B cell (primary cell): Measurements from ENCODE around the gene CFAP90. TPM values are rescaled to one million over a fixed set of nuclear protein-coding genes. Genes with fewer than 3 reads are reported as not detected.

ENCODE experiments used
- ATAC-seq: fragments of 200-7000 bp; cut with Tn5 transposase; one replicate; pipeline ENCODE4 v1.10.0; 2021; ENCODE audit warnings: low read depth, mild to moderate bottlenecking, moderate number of reproducible peaks, moderate library complexity
- CTCF ChIA-PET: fragments of 350-600 bp; sonication (Branson Sonifier 250); formaldehyde crosslinking; loops from one replicate; lab custom pipeline; 2021; ENCODE audit warnings: antibody characterized with exemption, inconsistent platforms; lab: Charles Lee
- POLR2A ChIA-PET: fragments of 350-600 bp; sonication (Branson Sonifier 250); formaldehyde crosslinking; loops from one replicate; lab custom pipeline; 2021; ENCODE audit warnings: antibody characterized with exemption; lab: Charles Lee
- DNase-seq: peaks from one replicate; pipeline ENCODE4 v3.0.0; 2013
- H2AFZ ChIP-seq: 2 replicates; pipeline ENCODE4 v1.6.1; 2012; ENCODE audit warnings: mild to moderate bottlenecking, low read depth, low read length; ENCODE audit not compliant: insufficient read depth, poor library complexity, severe bottlenecking
- H3K27ac ChIP-seq, 2 donors: 1 replicate in 1 of 2; 2 replicates in 1 of 2; pipeline ENCODE4 v1.5.1; 2012 to 2013; ENCODE audit warnings: low read length in 2 of 2, mild to moderate bottlenecking in 2 of 2, moderate library complexity in 1 of 2
- H3K27me3 ChIP-seq, 4 experiments: fragments of 200-600 bp in 1 of 4; sonication (generic) in 1 of 4; replicated peaks in 1 of 4; 1 replicate in 2 of 4; 2 replicates in 2 of 4; pipeline versions ENCODE4 v1.6.1 to v1.7.0; 2013 to 2016; ENCODE audit warnings: low read length in 3 of 4, mild to moderate bottlenecking in 2 of 4, mixed read lengths in 1 of 4, moderate library complexity in 1 of 4; ENCODE audit not compliant: insufficient read depth in 4 of 4, control insufficient read depth in 3 of 4; ENCODE audit errors: control extremely low read depth in 1 of 4
- H3K36me3 ChIP-seq, 2 experiments: replicated peaks in 1 of 2; 1 replicate in 1 of 2; 2 replicates in 1 of 2; pipeline versions ENCODE4 v1.6.1 to v1.7.1; 2013; ENCODE audit warnings: low read length in 1 of 2; ENCODE audit not compliant: insufficient read depth in 2 of 2, control insufficient read depth in 1 of 2; ENCODE audit errors: control extremely low read depth in 1 of 2, extremely low read depth in 1 of 2
- H3K4me1 ChIP-seq, 2 donors: fragments of 200-600 bp in 1 of 2; sonication (generic) in 1 of 2; 1 replicate in 1 of 2; 2 replicates in 1 of 2; pipeline versions ENCODE4 v1.5.1 to v1.6.1; 2013 to 2017; ENCODE audit warnings: low read length in 2 of 2; ENCODE audit not compliant: control insufficient read depth in 2 of 2, insufficient read depth in 2 of 2
- H3K4me2 ChIP-seq: replicated peaks from 2 replicates; pipeline ENCODE3; 2012; ENCODE audit warnings: mild to moderate bottlenecking, low read depth, low read length; ENCODE audit not compliant: poor library complexity, severe bottlenecking
- H3K4me3 ChIP-seq, 5 experiments: fragments of 200-600 bp in 1 of 5; sonication (generic) in 1 of 5; 1 replicate in 3 of 5; 2 replicates in 2 of 5; pipeline versions ENCODE4 v1.5.1 to v1.7.0; 2011 to 2016; ENCODE audit warnings: low read length in 4 of 5, mild to moderate bottlenecking in 4 of 5, low read depth in 2 of 5, control low read depth in 1 of 5, moderate library complexity in 1 of 5; ENCODE audit not compliant: insufficient read depth in 1 of 5; ENCODE audit errors: control extremely low read depth in 1 of 5, extremely low read depth in 1 of 5
- H3K79me2 ChIP-seq: fragments of 200-600 bp; sonication (generic); one replicate; pipeline ENCODE4 v1.6.0; 2016; ENCODE audit warnings: low read length; ENCODE audit not compliant: control insufficient read depth, insufficient read depth
- H3K9ac ChIP-seq: fragments of 200-600 bp; sonication (generic); 2 replicates; pipeline ENCODE4 v1.6.1; 2017; ENCODE audit warnings: mild to moderate bottlenecking, low read length, moderate library complexity
- H3K9me3 ChIP-seq, 3 donors: one replicate each; pipeline versions ENCODE4 v1.6.1 to v1.7.1; 2013; ENCODE audit warnings: low read length in 2 of 3; ENCODE audit not compliant: control insufficient read depth in 2 of 3, insufficient read depth in 1 of 3; ENCODE audit errors: control extremely low read depth in 1 of 3
- H4K20me1 ChIP-seq: 2 replicates; pipeline ENCODE4 v1.6.0; 2012; ENCODE audit warnings: mild to moderate bottlenecking, low read length; ENCODE audit not compliant: insufficient read depth, control insufficient read depth, poor library complexity, severe bottlenecking
- H3K27ac Mint-ChIP-seq: one replicate; pipeline ENCODE4 v1.8.0; 2021; ENCODE audit warnings: mixed read lengths
- H3K27me3 Mint-ChIP-seq: one replicate; pipeline ENCODE4 v1.8.0; 2021; ENCODE audit warnings: mixed read lengths
- H3K4me1 Mint-ChIP-seq: one replicate; pipeline ENCODE4 v1.8.0; 2021; ENCODE audit warnings: mixed read lengths
- H3K4me3 Mint-ChIP-seq: one replicate; pipeline ENCODE4 v1.8.0; 2021; ENCODE audit warnings: mixed read lengths
- H3K9me3 Mint-ChIP-seq: one replicate; pipeline ENCODE4 v1.8.0; 2022; ENCODE audit warnings: mixed read lengths; ENCODE audit not compliant: insufficient read depth
- CTCF ChIP-seq: fragments of 200-600 bp; IDR thresholded peaks from one replicate; pipeline ENCODE4 v1.8.0; 2022; ENCODE audit warnings: antibody characterized with exemption, mild to moderate bottlenecking
- EZH2 ChIP-seq: IDR thresholded peaks from 2 replicates; pipeline ENCODE4 v1.6.1; 2012; ENCODE audit warnings: borderline replicate concordance, low read depth, mild to moderate bottlenecking, moderate library complexity, low read length; ENCODE audit not compliant: insufficient read depth, poor library complexity, severe bottlenecking
- WGBS: methylation state at CpG from one replicate; pipeline ENCODE4 v1.1.5; 2013; ENCODE audit warnings: missing lambda C conversion rate; ENCODE audit not compliant: insufficient coverage; 5-methylcytosine and 5-hydroxymethylcytosine counted together
- intact Hi-C: fragments of 100-400 bp; cut with micrococcal nuclease; formaldehyde crosslinking; loops from one replicate; pipeline ENCODE4 v1.10.0; 2022
- polyA plus RNA-seq: library from polyadenylated mRNA; depleted of rRNA; stranded (reverse); fragments of >200 nt; gene quantifications from 2 replicates; pipeline ENCODE4 v1.2.3, GENCODE V29; 2012
- total RNA-seq, 2 donors: library from RNA; stranded (reverse); fragments of 120-200 nt in 1 of 2; gene quantifications; 1 replicate in 1 of 2; 2 replicates in 1 of 2; pipeline versions ENCODE4 v1.2.3 to v1.2.4, GENCODE V29; 2013 to 2022

The CFAP90 gene
- total and polyA plus RNA-seq, 2 donors (not counting 1 experiment from before 2014, with no cell fraction given), result not detected

DNA sequence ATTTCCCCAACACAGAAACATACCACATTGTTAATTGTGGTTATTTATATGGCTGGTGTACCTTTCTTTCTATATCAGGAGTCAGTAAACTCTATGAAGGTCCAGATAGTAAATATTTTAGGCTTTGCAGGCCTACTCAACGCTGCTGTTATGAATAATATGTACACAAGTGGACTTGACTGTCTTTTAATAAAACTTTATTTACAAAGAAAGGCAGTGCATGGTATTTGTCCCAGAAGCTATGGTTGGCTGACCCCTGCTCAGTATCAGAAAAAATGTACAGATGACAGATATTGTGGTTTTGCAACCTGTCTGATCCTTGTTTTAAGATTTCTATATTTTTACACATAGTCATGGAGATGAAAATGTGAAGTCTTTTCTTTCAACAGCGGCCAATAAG, 23.7 kb upstream of the CFAP90 start:
- intact Hi-C loops, result no loop called here

DNA sequence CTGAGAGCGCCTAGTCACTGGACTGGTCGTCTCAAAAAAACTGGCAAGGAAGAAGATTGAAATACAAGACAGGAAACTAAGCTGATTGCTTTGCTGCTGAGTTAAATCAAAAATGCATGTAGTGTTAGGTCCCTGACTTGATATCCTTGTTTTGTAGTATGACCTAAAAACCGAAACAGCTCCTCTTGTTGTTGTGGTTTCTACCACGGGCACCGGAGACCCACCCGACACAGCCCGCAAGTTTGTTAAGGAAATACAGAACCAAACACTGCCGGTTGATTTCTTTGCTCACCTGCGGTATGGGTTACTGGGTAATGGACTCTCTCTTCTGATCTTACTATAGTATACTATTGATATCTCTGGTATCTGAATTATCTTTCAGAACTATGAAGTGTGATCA, 22.3 kb upstream of the CFAP90 start:
- DNase-seq (no peak), ATAC-seq (no peak)
- peaks cover 56% of the 10 kb centered on the region for H3K79me2 ChIP-seq
- ChIA-PET CTCF (interaction anchor here (1.5 to 3.2 kb wide), 2 partner anchors 14 to 23 kb away, joined by 4 to 14 read pairs; partner anchors contain the start of gene CFAP90), POLR2A (no interaction called here)
- H2AFZ ChIP-seq, result no peak overlapping the region
- H3K27ac Mint-ChIP-seq, result peak overlapping the region; percentile 1
- H3K4me3 Mint-ChIP-seq, result peak overlapping the region; percentile 18
- no peaks in the 10 kb centered on the region for H3K27me3 ChIP-seq
- H3K4me2 ChIP-seq, result peak overlapping the region; percentile 3
- peaks cover 16 to 18% of the 10 kb centered on the region in 2 donors for H3K4me1 ChIP-seq
- H3K4me3 ChIP-seq, result no peak overlapping the region
- H4K20me1 ChIP-seq, result peaks cover 16% of the 10 kb centered on the region
- no peaks in the 10 kb centered on the region for H3K27me3 Mint-ChIP-seq
- peak overlapping the region; percentile 9 for H3K9ac ChIP-seq
- intact Hi-C loops, result no loop called here
- peaks cover 3 to 25% of the 10 kb centered on the region in 2 experiments for H3K36me3 ChIP-seq
- H3K27ac ChIP-seq, result no peak overlapping the region
- no peaks in the 10 kb centered on the region for H3K9me3 ChIP-seq
- no peaks in the 10 kb centered on the region for H3K9me3 Mint-ChIP-seq
- TF ChIP-seq EZH2, result no peak
- TF ChIP-seq CTCF, result no peak
- H3K4me1 Mint-ChIP-seq, result peaks cover 47% of the 10 kb centered on the region
- WGBS, result 88% methylated on average over 3 of the region's 9 CpGs

More for the DNA sequence above, 23.7 kb upstream of the CFAP90 start:
- no peaks in the 10 kb centered on the region for H3K27me3 Mint-ChIP-seq
- WGBS, result no CpG with 5 or more reads among the region's 2 CpGs
- CTCF ChIA-PET, result no interaction called here
- peaks cover 43% of the 10 kb centered on the region for H3K4me1 Mint-ChIP-seq
- Histone ChIP-seq H3K4me2 (no peak overlapping the region), H3K9ac (no peak overlapping the region), H3K4me3 (no peak overlapping the region), H3K36me3 (peaks cover 5 to 32% of the 10 kb centered on the region in 2 experiments), H2AFZ (no peak overlapping the region), H3K27ac (no peak overlapping the region), H3K27me3 (no peaks in the 10 kb centered on the region), H4K20me1 (peaks cover 16% of the 10 kb centered on the region), H3K79me2 (peaks cover 48% of the 10 kb centered on the region), H3K4me1 (peaks cover 14 to 15% of the 10 kb centered on the region in 2 donors), H3K9me3 (no peaks in the 10 kb centered on the region)
- DNase-seq (no peak), ATAC-seq (no peak)
- H3K4me3 Mint-ChIP-seq, result no peak overlapping the region
- no peaks in the 10 kb centered on the region for H3K9me3 Mint-ChIP-seq
- POLR2A ChIA-PET, result no interaction called here
- TF ChIP-seq EZH2, result no peak
- no peak for TF ChIP-seq CTCF
- H3K27ac Mint-ChIP-seq, result no peak overlapping the region
